ENCODE data around the gene CHST9. TPM values are rescaled to one million over a fixed set of nuclear protein-coding genes. Genes with fewer than 3 reads are reported as not detected.

The CHST9 gene
- total RNA-seq, 2 experiments from 2014 or later = not detected

- intact Hi-C loops (cut with DNase I, micrococcal nuclease) = no loop called here
- no peak overlapping the region for H3K4me3 Mint-ChIP-seq
- H3K27me3 Mint-ChIP-seq = no peaks in the 10 kb centered on the region
- DNase-seq (no peak), ATAC-seq (ENCODE audit: poor library complexity) (no peak)
- Histone ChIP-seq H3K36me3 (ENCODE audit: insufficient read depth, low read length) (no peaks in the 10 kb centered on the region), H3K27ac (ENCODE audit: low read depth in 1 of 2, low read length in 2 of 2) (no peak overlapping the region), H3K4me3 (ENCODE audit: low read length) (no peak overlapping the region), H3K9me3 (ENCODE audit: control insufficient read depth in 1 of 2, insufficient read depth in 1 of 2, low read length in 2 of 2) (no peaks in the 10 kb centered on the region), H3K27me3 (ENCODE audit: control insufficient read depth in 1 of 2, insufficient read depth in 2 of 2, low read length in 2 of 2) (no peaks in the 10 kb centered on the region), H3K4me1 (ENCODE audit: insufficient read depth, low read length) (no peaks in the 10 kb centered on the region)
- no peak for TF ChIP-seq CTCF (IDR thresholded peaks at IDR 0.05)
- H3K9me3 Mint-ChIP-seq = no peaks in the 10 kb centered on the region
- H3K27ac Mint-ChIP-seq = no peak overlapping the region
- no peaks in the 10 kb centered on the region for H3K4me1 Mint-ChIP-seq (ENCODE audit: low read depth)
- POLR2A ChIA-PET = no interaction called here
- no peaks in the 10 kb centered on the region for H3K36me3 Mint-ChIP-seq (ENCODE audit: low read depth)
- CTCF ChIA-PET = no interaction called here
These were observed 144.3 kb downstream of the CHST9 start for GRCh38 chr18:27040796-27041195.

- Histone ChIP-seq H3K9me3 (ENCODE audit: control insufficient read depth in 1 of 2, insufficient read depth in 1 of 2, low read length in 2 of 2) (peaks cover 0 to 7% of the 10 kb centered on the region in 2 experiments), H3K36me3 (ENCODE audit: insufficient read depth, low read length) (no peaks in the 10 kb centered on the region), H3K4me3 (ENCODE audit: low read length) (no peak overlapping the region), H3K27me3 (ENCODE audit: control insufficient read depth in 1 of 2, insufficient read depth in 2 of 2, low read length in 2 of 2) (no peaks in the 10 kb centered on the region), H3K4me1 (ENCODE audit: insufficient read depth, low read length) (no peaks in the 10 kb centered on the region), H3K27ac (ENCODE audit: low read depth in 1 of 2, low read length in 2 of 2) (no peak overlapping the region)
- H3K27ac Mint-ChIP-seq = no peak overlapping the region
- no peaks in the 10 kb centered on the region for H3K4me1 Mint-ChIP-seq (ENCODE audit: low read depth)
- ChIA-PET POLR2A (no interaction called here), CTCF (no interaction called here)
- H3K27me3 Mint-ChIP-seq = no peaks in the 10 kb centered on the region
- H3K4me3 Mint-ChIP-seq = no peak overlapping the region
- peaks cover 5% of the 10 kb centered on the region for H3K9me3 Mint-ChIP-seq
- no peaks in the 10 kb centered on the region for H3K36me3 Mint-ChIP-seq (ENCODE audit: low read depth)
- ATAC-seq (ENCODE audit: poor library complexity) (no peak), DNase-seq (no peak)
- no peak for TF ChIP-seq CTCF (IDR thresholded peaks at IDR 0.05)
- intact Hi-C loops (cut with DNase I, micrococcal nuclease) = no loop called here
These were observed 151.4 kb downstream of the CHST9 start for GRCh38 chr18:27033722-27034121.

- ATAC-seq (ENCODE audit: poor library complexity) (no peak), DNase-seq (no peak)
- Mint-ChIP-seq H3K9me3 (peaks cover 5% of the 10 kb centered on the region), H3K27me3 (no peaks in the 10 kb centered on the region), H3K36me3 (ENCODE audit: low read depth) (no peaks in the 10 kb centered on the region), H3K4me1 (ENCODE audit: low read depth) (no peaks in the 10 kb centered on the region), H3K27ac (no peak overlapping the region), H3K4me3 (no peak overlapping the region)
- TF ChIP-seq CTCF (IDR thresholded peaks at IDR 0.05) = no peak
- ChIA-PET POLR2A (no interaction called here), CTCF (no interaction called here)
- no peaks in the 10 kb centered on the region for H3K27me3 ChIP-seq (ENCODE audit: control insufficient read depth in 1 of 2, insufficient read depth in 2 of 2, low read length in 2 of 2)
- H3K4me3 ChIP-seq (ENCODE audit: low read length) = no peak overlapping the region
- peaks cover 0 to 12% of the 10 kb centered on the region in 2 experiments for H3K9me3 ChIP-seq (ENCODE audit: control insufficient read depth in 1 of 2, insufficient read depth in 1 of 2, low read length in 2 of 2)
- intact Hi-C loops (cut with DNase I, micrococcal nuclease) = no loop called here
- no peaks in the 10 kb centered on the region for H3K36me3 ChIP-seq (ENCODE audit: insufficient read depth, low read length)
- H3K27ac ChIP-seq (ENCODE audit: low read depth in 1 of 2, low read length in 2 of 2) = no peak overlapping the region
- H3K4me1 ChIP-seq (ENCODE audit: insufficient read depth, low read length) = no peaks in the 10 kb centered on the region
These were observed 154.7 kb downstream of the CHST9 start for GRCh38 chr18:27030421-27030820.

All from CD4-positive, alpha-beta T cell (primary cell).